NCI-H1436 (cell line): ENCODE results near the gene GDPGP1.
"Not testable (repeated sequence)": the region's sequence is repeated elsewhere in the genome, so short reads cannot be mapped to it uniquely, and the experiment has no call there.

Experiments used
- DNase-seq: peaks from one replicate; lab custom pipeline; 2025; lab: John Stamatoyannopoulos, UW

The GDPGP1 gene

DNA sequence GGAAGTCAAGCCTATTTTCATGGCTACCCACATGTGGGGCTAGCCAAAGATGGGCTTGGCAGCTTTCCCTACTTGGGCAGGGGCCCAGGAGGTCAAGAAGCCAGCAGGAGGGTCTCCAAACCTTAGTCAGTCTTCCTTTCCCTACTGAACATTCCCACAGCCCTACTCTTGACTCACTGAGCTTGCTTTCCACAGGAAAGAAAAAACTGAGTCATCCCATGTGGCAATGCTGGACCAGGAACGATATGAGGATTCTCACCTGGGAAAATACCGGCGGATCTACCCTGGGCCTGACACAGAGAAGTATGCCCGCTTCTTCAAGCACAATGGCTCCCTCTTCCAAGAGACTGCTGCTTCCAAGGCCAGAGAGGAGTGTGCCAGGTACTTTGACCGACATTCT lies 27.8 kb downstream of the GDPGP1 start:
- no peak for DNase-seq

DNA sequence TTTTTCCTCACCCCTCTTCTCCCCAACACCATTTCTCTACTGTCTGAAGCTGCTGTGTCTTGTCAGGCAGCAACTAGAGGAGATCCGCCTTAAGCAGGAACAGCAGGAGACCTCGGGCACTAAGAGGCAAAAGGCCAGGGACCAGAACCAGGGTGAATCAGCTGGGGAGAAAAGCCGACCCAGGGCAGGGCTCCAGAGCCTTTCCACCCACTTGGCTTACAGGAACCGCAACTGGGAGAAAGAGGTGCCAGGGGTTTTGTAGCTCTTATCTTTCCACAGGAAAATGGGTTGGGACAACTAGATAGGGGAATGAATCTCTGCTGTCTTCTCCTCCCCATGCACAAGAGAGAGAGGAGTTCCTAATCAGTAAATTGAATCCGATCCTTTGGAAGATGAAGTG lies 28.4 kb downstream of the GDPGP1 start:
- no peak for DNase-seq

DNA sequence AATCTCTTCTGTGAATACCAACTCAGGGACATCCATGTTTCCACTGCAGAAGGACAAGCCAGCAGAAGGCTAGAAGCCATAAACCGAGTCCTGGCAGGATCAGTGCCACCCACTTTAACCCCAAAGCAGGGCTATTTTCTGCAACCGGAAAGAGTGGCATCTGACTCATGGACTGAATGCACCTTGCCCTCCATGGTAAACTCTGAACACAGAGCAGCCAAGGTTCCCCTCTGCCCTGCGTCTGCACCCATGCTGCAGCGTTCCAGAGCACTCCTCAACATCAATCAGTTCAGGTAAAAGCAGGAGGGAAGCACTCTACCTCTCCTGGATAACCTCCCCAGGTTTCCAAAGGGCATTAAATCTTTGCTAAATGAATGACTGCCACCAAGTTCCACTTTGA lies 30.7 kb downstream of the GDPGP1 start:
- no peak for DNase-seq

DNA sequence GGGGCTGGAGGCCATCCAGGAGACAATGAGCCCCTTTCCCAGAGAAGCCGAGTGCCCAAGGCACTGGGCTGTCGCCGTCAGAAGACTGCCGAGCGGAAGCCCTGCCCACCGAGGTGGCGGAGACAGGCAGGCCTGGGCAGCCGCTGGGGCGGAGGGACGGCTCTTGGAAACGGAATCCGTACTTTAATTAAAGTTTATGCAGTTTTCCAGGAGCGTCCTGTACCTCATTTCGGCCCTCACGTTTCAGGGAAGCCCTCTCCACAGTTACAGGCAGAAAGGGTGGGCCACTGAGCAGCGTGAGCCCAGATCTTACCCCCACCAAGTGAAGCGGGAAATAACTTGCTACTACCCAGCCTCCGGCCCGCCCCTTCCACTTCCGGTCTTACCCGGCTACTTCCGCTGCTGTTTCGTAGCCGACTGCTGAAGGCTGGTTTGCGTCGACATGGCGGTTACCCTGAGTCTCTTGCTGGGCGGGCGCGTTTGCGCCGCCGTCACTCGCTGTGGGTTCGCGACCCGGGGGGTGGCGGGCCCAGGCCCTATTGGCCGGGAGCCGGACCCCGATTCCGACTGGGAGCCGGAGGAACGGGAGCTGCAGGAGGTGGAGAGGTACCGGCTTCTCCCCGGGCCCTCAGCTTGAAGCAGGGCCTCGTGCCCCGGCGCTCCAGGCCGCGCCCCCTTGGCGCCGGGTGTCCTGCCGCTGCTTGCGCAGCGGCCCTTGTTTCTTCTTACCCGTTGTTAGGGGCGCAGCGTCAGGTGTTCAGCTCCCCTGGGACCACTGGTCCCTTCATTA lies 31.5 kb downstream of the GDPGP1 start, which contains the start of gene NGRN:
NGRN (plus strand) TSS at position 402 of the 790 bp plus-strand sequence; CDS start at position 443, 41 bp downstream.
- peak; percentile 78 for DNase-seq

DNA sequence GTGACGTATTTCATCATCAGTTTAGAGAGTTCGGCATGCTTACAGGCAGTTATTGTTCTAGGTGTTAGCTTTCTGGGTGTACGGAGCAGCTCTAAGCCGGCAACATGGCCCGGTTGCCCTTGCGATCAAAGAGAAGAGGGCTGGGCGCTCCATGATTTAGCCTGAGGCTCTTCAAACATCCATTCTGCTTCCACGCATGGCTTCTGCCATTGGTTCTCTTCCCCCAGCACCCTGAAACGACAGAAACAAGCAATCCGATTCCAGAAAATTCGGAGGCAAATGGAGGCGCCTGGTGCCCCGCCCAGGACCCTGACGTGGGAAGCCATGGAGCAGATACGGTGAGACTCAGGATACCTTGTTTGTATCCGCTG lies 32.0 kb downstream of the GDPGP1 start:
- DNase-seq, result peak; percentile 65

DNA sequence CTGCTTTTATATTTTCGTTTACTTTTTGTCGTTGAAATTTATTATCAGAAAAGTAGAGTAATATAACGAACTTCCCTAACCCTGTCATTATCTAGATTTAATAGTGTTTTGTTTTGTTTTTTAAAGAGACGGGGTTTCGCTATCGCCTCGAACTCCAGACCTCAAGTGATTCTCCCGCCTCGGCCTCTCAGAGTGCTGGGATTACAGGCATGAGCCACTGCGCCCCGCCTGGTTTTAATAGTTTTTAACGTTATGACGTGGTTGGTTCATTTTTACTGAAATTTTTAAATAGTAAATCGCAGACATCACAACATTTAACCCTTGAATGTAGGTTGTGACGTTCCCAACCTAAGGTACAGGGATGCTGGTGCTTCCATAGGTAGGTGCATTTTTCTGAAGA lies 32.5 kb downstream of the GDPGP1 start:
- DNase-seq, result no peak

DNA sequence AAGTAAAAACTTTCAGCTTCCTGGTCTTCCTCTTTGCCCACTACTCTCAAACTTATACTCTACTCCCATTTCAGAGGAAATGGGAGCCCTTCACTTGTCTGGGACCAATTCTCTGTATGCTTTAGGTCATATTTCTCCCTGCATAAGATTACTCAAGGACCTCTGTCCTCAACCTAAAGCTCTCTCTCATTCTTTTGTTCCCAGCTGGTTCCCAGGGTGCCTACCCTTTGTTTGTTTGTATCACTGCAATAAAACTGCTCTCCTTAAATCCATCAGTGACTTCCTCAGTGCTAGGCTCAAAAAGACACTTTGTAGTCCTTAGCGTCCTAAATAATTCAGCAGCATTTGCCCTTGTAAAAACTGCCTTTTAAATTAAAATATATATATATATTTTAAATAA lies 34.4 kb downstream of the GDPGP1 start:
- no peak for DNase-seq

DNA sequence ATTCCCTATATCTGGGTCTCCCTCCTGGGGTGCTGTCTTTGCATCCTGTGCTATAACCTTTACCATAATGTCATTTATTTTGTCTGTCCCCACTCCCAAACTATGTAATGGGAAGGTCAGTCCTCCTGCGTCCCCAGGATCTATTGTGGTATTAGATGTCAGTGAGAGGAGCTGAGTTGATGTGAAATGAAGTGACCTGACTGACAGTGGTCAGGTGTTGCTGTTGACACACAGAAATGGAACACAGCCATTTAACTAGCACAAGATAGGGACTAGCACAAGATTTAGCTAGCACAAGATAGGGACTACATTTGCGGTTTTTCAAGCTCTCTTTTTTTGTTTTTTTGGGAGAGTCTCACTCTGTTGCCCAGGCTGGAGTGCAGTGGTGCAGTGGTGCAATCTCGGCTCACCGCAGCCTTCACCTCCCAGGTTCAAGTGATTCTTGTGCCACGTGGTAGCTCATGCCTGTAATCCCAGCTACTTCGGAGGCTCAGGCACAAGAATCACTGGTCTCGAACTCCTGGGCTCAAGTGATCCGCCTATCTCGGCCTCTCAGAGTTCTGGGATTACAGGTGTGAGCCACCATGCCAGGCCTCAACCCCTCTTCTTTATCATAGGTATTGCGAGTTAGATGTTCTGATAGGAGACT lies 36.6 kb downstream of the GDPGP1 start:
- no peak for DNase-seq

DNA sequence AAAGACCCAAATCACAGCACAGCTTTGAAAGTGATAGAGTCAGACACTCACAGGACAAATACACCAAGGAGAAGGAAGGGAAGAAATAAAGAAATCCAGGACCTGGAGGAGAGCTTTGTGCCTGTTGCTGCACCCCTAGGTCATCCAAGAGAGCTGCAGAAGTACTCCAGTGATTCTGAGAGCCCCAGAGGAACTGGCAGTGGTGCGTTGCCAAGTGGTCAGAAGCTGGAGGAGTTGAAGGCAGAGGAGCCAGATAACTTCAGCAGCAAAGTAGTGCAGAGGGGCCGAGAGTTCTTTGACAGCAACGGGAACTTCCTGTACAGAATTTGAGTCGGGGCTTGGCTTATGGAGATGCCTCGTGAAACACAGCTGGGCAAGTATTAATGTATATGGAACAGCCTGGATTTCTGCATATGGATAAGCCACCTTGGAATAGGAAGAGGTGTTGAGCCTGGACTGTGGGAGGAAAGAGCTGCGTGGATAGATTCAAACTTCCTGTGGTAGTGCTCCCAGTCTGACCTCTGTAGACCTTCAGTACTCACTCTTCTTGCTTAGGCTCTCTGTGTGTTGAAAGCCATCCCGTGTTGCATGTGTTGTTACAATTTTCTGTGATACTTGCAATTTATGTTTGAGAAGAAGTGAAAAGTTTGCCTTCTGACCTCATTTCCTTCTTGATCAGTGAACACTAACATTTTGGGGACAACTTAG lies 37.6 kb downstream of the GDPGP1 start:
- no peak for DNase-seq

DNA sequence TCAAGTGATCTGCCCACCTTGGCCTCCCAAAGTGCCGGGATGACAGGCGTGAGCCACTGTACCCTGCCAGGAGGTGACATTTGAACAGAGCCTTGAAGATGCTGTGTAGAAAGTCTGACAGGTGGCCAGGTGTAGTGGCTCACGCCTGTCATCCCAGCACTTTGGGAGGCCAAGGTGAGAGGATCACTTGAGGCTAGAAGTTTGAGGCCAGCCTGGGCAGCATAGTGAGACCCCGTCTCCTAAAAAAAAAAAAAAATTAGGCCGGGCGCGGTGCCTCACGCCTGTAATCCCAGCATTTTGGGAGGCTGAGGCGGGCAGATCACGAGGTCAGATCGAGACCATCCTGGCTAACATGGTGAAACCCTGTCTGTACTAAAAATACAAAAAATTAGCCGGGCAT lies 44.5 kb downstream of the GDPGP1 start:
- DNase-seq, result not testable (repeated sequence)

DNA sequence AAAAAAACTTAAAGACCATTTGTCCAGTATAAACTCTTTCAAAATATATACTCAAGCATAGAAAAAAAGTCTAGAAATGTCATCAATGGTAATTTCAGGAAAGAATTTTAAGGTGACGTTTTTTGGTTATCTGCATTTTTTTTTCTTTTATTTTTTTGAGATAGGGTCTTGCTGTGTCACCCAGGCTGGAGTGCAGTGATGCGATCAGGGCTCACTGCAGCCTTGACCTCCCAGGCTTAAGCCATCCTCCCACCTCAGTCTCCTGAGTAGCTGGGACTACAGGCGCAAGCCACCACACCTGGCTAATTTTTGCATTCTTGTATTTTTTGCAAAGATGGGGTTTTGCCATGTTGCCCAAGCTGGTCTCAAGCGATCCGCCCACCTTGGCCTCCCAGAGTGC lies 46.7 kb downstream of the GDPGP1 start:
- DNase-seq, result not testable (repeated sequence)

DNA sequence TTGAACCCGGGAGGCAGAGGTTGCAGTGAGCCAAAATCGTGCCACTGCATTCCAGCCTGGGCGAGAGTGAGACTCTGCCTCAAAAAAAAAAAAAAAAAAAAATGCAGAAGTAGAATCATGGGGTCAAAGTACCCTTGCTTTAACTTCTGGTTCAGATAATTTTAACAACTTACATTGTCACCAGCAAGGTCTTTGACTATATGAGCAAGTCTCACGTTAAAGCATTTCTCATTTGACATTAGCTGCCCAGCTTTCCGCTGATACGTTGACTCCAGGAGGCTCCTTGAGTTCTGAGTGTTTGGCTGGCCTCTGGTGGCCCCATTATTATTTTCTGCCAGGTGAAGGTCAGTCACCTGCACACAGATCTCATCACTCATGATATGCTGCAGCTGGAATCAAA lies 47.6 kb downstream of the GDPGP1 start:
- not testable (repeated sequence) for DNase-seq

DNA sequence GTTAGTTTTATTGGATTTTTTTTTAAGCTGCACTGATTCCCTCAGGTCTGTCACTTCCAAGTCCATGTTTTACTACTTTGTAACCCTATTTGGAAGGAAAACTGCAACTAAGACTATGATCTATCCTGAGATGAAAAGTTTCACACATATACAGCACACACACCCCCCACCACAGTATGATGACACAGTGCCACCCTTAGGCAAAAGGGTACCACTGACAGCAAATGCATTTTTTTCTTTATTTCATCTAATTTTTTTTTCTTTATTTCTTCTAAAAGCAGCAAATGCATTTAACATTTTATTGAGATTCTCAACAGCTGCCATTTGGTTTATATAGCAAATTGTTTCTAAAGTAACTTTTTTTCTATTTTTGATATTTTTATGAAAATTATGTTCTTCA lies 52.7 kb downstream of the GDPGP1 start:
- no peak for DNase-seq

DNA sequence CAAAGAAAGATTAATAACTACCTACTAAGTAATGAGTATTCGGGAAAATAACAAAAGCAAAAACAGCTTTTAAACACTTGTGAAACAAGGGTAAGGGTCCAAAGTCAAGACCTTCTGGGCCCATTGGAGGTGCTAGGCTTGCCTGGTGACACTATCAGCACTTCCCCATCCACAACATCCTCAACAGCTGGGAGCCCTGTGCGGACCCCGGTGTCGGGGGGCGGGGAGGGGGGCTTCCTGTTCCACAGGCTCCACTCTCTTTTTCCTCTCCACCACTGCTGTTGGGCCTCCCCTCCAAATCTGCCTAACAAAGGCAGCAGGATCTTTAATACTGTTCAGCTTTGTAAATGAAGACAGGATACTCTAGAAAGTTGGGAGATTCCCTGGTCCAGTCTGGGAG lies 53.1 kb downstream of the GDPGP1 start:
- DNase-seq, result no peak

DNA sequence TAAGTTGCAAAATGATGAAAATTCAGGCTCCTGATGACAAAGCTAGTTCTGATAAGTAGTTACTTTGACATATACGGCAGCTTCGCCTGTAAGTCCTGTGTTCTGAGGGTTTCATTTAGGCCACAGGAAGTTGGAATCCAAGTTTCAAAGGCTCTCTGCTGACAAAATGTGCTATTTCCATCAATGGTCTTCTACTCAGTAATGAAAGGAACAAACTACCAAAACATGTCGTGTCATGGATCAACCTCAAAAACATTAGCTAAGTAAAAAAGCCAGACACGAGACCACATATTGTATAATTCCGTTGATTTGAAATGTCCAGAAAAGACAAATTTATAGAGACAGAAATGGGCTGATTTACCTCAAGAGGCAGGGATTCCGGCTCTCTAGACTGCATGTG lies 53.9 kb downstream of the GDPGP1 start:
- no peak for DNase-seq

DNA sequence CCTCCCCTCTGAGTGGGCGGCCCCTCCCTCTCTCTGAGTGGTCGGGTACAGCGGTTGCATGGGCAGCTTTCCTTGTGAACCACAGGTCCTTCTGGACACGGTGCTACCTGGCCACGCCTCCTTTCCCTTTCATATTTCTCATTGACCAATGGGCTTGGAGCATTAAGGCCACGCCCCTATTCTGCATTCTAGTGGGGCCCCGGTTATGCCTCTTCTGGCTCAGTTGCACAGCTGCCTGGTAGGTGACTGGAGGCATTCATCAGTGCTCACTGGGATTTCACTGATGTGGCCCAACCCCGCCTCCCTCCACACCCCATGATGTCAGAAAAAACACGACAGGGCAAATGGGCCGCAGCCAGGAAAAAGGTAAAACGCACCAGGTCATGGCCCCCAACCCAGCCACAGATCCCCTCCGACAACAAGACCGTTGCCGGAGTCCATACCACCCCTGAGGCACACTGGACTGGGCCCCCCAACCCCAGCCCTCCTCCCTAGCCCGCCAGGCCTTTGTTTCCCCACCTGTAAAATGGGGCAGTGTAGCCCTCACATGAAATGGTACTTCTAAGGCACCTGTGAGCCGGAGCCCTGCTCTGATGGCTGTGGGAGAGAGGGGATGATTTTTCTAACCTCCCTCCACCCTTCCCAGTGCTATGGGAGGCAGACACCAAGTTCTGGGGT lies 57.8 kb downstream of the GDPGP1 start:
- DNase-seq, result peak; percentile 68

DNA sequence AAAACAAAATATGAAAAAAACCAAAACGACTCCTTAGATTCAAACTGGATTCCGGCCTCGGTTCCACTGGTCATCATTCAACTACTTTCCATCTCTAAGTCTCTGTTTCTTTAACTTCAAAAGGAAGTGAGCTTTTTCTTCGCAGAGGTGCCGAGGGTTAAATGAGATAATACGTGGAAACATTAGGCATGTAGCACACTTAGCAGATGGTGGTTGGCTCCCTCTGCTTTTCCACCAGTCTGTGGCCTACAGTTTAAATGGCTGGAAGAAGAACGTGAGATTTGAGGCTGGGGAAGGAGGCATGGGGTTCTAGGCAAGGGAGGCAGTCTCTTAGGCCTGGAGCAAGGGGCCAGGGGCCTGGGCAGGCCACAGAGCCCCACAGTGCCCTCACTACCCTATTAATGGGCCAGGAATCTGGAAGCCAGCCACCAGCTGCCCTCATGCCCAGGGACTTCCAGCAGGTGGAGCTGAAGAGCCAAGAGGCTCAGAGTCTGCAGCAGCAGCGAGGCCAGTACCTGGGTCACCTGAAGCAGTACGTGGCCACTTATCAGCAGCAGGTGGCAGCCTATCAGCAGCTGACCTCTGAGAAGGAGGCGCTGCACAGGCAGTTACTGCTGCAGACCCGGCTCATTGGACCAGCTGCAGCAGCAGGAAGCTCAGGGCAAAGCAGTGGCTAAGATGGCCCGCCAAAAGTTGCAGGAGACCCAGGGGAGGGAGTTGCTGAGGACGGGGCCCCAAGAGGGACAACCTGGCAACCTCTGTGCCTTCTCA lies 59.2 kb downstream of the GDPGP1 start:
- peak; percentile 86 for DNase-seq

DNA sequence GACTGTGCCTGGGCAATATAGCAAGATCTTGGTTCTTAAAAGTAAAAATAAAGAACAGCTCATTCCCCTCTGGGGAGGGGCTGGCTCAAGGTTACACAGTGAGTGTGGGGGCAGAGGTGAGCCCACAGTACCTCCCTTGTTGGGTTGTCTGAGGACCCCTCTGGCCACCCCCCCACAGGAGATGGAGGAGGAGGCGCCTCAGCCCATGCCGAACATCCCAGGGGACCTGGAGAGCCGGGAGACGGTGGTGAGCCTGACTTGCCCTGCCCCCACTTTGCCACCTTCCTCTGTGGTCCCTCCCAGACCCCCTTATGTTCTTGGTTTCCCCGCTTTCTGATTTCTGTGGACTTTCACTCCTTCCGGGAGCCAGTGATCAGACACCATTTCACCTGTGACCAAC lies 60.1 kb downstream of the GDPGP1 start:
- DNase-seq, result no peak

DNA sequence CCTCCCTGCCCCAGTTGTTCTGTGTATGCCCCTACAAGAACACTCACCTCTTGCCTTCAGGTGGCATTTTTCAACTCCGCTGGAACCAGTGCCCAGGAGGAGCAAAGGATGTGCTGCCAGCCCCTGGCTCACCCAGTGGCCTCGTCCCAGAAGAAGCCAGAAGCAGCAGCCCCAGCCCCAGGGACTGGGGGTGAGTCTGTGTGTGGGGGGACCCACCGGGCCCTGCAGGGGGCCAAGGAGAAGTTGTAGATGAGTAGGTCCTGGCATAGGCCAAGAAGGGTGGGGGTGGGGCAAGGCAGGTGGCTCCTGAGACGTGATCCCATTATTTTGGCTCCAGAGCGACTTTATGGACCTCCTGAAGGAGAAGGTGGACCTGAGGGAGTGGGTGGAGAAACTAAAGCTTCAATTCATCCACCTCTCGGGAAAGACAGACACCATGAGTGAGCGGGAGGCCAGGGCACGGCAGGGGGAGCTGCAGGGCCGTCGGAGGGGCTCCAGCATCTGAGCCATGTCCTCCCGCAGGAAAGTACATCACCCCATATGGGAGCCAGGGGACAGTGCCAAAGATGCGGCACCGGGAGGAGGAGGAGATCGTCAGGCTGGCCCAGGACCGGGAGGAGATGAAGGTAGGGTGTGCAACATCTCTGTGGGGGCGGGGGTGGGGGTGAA lies 60.7 kb downstream of the GDPGP1 start:
- DNase-seq, result peak; percentile 17

DNA sequence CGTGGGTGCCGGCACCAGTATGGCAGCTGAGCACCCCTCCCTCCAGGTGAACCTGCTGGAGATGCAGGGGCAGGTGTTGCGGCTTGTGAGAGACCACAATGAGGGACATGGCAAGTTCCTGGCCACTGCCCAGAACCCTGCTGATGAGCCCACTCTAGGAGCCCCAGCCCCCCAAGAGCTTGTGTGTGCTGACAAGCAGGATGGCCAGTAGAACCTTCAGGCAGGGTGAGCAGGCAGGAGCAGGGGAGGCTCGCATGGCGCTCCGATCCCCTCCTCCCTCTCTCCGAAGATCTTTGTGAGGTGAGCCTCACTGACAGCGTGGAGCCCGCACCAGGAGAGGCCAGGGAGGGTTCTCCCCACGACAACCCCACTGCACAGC lies 61.2 kb downstream of the GDPGP1 start:
- no peak for DNase-seq
